ENCODE measurements around the gene SIVA1.

The SIVA1 gene, protein sequence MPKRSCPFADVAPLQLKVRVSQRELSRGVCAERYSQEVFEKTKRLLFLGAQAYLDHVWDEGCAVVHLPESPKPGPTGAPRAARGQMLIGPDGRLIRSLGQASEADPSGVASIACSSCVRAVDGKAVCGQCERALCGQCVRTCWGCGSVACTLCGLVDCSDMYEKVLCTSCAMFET

GRCh38 chr14:104752735-104753527 is at the start of gene SIVA1:
SIVA1 (plus strand) TSS chr14:104753147; CDS start chr14:104753202, 55 bp downstream.
- DNase-seq = peak; percentile 99 to 100

GRCh38 chr14:104703269-104703668 is 49.7 kb upstream of the SIVA1 start:
- no peak for DNase-seq

DNA sequence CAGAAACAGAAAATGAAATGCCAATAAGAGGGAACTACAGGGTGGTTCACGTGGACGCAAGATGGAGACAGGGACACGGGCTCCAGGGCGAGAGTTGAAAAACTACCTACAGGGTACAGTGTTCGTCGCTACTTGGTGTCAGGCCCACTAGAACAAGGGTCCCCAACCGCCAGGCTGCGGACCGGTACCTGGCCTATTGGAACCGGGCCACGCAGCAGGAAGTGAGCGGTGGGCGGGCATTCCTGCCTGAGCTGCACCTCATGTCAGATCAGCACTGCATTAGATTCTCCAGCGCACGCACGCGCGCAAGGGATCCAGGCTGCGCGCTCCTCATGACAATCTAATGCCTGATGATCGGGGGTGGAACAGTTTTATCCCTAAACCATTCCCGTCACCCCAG is 48.7 kb upstream of the SIVA1 start:
- DNase-seq = no peak

DNA sequence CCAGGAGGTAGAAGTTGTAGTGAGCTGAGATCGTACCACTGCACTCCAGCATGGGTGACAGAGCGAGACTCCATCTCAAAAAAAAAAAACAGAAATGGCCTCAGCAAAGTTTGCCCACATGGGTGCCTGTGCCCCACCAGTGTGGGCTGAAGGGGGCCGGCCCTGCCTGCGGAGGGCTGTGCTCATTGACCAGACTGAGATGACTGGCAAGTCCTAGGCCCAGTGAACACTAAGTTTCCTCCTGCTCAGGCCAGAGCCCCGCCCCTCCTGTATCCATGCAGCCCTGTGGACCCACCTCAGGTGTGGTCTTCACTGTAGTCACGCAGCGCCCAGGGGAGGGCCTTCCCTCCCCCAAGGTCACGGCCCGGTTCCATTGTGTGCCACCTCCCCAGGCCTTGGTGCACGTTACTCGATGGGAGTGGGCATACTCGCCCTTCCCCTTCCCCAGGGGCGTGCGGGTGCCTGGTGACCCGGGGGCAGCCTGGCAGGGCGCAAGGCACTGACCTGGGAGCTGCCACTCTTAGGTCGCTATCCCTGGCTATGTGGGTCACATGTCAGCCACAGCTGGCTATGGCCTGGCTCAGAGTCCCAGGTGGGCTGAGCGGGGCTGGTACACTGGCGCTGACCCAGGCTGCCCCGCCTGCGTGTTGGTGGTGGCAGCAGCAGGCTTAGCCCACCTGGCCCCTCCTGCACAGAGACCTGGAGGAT is 47.5 kb upstream of the SIVA1 start:
- no peak for DNase-seq

- no peak for DNase-seq
Observed at GRCh38 chr14:104706733-104707607, 46.0 kb upstream of the SIVA1 start.

GRCh38 chr14:104707608-104708595 is 45.0 kb upstream of the SIVA1 start:
- DNase-seq = no peak

GRCh38 chr14:104708606-104709268 is 44.2 kb upstream of the SIVA1 start:
- DNase-seq = peak; percentile 14 to 21

- DNase-seq = no peak
Observed at GRCh38 chr14:104709387-104710039, 43.4 kb upstream of the SIVA1 start.

GRCh38 chr14:104710071-104710735 is 42.7 kb upstream of the SIVA1 start:
- no peak for DNase-seq

- DNase-seq = no peak
Observed at GRCh38 chr14:104712881-104713734, 39.8 kb upstream of the SIVA1 start.

DNA sequence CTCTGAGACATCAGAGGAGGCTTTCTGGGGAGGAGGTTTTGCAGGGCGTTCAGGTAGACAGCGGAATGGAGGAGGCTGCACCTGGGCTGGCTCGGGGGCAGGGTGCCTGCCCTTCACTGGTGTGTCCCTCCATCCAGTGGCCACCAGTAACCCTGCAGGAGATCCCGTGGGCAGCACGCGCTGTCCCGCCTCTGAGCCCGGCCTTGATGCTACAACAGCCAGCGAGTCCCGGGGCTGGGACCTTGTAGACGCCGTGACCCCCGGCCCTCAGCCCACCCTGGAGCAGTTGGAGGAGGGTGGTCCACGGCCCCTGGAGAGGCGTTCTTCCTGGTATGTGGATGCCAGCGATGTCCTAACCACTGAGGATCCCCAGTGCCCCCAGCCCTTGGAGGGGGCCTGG is 38.9 kb upstream of the SIVA1 start:
- no peak for DNase-seq

DNA sequence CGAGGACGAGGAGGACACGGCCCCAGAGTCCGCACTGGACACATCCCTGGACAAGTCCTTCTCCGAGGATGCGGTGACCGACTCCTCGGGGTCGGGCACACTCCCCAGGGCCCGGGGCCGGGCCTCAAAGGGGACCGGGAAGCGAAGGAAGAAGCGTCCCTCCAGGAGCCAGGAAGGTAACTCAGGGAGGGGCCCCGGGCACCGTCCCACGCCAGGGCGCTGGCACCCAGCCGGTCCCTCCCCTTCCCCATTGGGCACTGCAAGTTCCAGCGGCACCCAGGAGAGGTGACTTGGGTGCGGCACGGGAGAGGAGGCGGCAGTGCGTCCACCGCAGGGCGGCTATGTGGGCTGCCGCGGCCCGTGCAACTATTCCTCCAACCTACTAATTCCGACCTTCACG is 38.3 kb upstream of the SIVA1 start:
- DNase-seq = no peak

DNA sequence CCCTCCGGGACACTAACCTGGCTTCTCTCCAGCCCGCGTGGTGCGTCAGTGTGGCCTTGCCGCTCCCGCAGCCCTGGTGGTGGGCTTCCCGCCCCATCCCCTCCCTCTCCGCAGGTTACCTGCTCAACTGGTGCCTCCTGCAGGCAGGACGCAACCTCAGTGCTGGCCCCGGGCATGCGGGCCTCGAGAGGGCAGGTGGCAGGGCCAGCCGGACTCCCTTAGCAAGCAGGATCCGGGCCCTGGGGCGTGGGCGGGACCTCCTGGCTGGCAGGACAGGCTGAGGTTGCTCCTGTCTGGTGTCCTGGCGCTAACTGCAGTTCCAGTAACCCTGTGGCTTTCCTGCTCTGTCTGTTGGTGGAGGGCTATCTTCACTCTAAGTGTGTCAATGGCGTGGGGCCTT is 37.5 kb upstream of the SIVA1 start:
- no peak for DNase-seq

GRCh38 chr14:104715871-104716270 is 37.1 kb upstream of the SIVA1 start:
- DNase-seq = no peak

DNA sequence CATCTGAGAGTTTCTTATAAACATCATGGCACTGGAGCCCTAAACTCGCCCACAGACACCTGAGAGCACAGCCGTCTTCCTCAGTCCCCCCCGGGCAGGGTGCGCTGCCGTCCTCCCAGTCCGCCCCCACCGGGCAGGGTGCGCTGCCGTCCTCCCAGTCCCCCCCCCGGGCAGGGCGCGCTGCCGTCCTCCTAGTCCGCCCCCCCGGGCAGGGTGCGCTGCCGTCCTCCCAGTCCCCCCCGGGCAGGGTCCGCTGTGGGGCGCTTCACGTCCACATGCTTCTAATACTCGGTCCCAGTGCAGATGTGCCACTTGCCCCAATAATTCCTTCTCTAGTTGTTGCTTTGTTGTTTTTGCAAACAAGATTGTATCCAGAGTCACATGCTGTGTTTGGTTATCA is 35.8 kb upstream of the SIVA1 start:
- no peak for DNase-seq

- DNase-seq = no peak
Observed at GRCh38 chr14:104717646-104718045, 35.3 kb upstream of the SIVA1 start.

GRCh38 chr14:104718147-104718546 is 34.8 kb upstream of the SIVA1 start:
- no peak for DNase-seq

GRCh38 chr14:104718871-104719270 is 34.1 kb upstream of the SIVA1 start:
- DNase-seq = no peak

- DNase-seq = no peak
Observed at GRCh38 chr14:104719343-104719742, 33.6 kb upstream of the SIVA1 start.

Data from NCI-H187 (cell line).